Measurements from ENCODE around the gene AKAP9.
A peak's percentile ranks its signal among the peaks of the same experiment; 100 is the strongest.
"Not testable (repeated sequence)": the region's sequence is repeated elsewhere in the genome, so short reads cannot be mapped to it uniquely, and the experiment has no call there.

The AKAP9 gene

DNA sequence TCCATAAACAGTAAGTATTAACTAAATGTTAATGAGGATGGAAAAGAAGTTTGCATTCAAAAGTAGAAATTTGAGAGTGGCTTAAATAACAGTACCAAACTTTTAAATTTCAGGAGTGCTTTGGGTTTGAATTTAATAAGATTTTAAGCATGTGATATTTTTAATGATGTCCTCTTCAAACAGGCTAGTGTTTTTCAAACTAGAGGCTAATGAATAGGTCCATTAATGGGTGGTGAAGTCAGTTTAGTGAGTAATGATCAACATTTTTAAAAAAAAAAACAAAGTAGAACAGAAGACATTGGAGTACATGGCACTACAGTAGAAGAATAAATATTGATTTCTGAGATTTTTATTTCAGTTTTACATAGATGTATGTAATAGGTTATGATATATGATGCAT lies 72.9 kb downstream of the AKAP9 start:
- DNase-seq = no peak

DNA sequence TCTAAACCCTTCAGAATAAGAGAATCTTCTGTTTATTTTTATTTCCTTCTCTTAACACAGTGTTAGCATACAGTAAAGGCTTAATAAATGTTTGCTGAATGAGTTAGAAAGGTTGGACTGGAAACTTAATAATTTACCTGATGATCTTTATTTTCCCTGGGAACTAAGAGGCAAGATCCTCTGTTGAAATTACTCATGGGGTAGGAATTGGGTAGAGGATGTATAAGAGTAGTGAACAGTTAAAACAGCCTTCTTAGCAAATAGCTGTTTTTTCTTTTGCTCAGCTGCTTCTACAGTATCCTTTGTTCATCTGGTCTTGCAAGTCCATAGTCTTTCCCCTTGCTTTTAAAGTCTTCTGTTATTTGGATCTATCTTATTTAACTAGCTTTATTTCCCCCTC lies 80.0 kb downstream of the AKAP9 start:
- DNase-seq = no peak

DNA sequence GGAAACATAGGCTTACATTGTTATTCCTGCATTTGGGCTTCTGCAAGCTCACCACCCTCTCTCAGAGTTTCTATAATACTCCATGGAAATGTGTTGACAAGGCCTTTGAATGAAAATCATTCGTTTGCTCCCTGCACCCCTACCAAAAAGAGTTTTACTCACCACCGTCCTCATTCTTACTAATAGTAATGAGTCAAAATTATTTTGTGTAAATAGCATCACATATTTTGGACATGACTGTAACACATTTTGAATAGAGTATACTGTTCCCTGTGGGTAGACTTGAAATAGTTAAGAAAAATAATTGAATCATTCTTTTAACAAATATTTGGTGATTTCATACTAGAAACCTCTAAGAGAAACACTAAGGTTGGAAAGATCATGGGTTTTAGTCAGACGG lies 84.6 kb downstream of the AKAP9 start:
- no peak for DNase-seq

DNA sequence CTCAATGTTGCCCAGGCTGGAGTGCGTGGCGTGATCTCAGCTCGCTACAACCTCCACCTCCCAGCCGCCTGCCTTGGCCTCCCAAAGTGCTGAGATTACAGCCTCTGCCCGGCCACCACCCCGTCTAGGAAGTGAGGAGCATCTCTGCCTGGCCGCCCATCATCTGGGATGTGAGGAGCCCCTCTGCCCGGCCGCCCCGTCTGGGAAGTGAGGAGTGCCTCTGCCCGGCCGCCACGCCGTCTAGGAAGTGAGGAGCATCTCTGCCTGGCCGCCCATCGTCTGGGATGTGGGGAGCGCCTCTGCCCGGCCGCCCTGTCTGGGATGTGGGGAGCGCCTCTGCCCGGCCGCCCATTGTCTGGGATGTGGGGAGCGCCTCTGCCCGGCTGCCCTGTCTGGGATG lies 86.0 kb downstream of the AKAP9 start:
- not testable (repeated sequence) for DNase-seq

DNA sequence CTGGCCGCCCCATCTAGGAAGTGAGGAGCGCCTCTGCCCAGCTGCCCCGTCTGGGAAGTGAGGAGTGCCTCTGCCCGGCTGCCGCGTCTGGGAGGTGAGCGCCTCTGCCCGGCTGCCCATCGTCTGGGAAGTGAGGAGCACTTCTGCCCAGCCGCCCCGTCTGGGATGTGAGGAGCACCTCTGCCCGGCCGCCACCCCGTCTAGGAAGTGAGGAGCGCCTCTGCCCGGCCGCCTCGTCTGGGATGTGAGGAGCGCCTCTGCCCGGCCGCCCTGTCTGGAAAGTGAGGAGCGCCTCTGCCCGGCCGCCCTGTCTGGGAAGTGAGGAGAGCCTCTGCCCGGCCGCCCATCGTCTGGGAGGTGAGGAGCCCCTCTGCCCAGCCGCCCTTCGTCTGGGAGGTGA lies 86.5 kb downstream of the AKAP9 start:
- not testable (repeated sequence) for DNase-seq

DNA sequence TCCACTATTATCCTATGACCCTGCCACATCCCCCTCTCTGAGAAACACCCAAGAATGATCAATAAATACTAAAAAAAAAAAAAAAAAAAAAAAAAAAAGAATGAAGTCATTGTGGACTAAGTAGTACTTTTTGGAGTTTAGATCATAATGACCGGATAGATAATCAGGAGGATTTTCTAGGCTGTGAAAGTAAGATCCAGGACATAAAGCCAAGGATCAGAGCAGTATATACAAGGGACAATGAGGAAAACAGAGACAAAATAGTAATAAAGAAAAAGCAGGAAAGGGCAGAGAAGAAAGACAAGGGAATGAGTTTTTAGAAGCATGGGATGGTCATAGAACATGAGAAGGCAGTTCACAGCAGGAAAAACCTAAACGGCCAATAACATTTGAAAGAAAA lies 87.6 kb downstream of the AKAP9 start:
- DNase-seq = no peak

DNA sequence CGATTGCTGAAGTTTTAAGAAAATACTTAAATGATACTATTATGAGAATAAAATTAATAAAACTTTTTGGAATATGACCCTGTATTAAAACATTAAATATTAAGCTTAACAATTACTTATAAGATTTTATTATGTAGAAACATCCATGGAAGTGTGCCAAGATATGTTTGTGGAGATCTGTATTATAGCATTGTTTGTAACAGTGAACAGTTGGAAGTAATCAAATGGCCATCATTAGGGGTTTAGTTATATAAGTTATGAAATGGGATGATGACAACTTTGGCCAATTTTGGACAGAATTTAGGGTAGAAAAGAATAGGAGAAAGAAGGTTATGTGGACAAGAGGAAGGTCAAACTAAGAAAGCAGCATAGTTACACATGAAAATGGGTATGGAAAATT lies 88.0 kb downstream of the AKAP9 start:
- no peak for DNase-seq

DNA sequence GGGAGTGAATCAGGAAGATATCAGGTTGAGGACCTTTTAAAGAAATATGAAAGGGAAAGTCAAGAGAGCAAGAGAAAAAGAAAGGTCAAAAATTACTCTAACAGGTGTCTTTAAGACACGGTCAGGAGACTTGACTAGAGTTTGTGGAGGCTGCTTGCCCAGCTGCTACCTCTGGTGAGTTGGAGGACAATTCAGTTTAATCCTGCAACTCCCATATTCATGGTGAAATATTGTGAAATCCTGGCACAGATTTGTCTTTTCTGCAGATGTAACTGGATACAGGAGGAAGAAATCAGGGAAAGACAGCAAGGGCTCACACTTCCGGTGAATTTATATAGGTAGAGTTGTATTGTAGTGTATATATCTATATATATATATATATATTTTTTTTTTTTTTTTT lies 93.5 kb downstream of the AKAP9 start:
- no peak for DNase-seq

DNA sequence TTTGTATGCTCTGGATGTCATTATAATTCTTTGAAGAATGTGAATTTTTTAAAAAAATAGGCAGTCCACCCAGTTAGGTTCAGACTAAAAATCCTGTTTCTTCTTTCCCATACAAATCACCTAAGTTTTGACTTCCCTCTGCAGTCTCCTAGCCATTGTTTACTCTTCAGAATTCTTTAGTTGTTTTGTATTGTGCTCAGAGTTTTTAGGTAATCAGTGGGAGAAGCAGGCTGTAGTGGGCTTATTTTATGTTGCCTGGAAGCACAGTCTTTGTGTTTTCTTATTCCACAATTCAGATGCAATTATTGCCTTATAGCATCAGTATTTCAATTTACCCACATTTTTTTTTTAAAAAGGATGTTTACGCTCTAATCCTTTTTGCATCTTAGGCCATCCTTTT lies 94.9 kb downstream of the AKAP9 start:
- no peak for DNase-seq

DNA sequence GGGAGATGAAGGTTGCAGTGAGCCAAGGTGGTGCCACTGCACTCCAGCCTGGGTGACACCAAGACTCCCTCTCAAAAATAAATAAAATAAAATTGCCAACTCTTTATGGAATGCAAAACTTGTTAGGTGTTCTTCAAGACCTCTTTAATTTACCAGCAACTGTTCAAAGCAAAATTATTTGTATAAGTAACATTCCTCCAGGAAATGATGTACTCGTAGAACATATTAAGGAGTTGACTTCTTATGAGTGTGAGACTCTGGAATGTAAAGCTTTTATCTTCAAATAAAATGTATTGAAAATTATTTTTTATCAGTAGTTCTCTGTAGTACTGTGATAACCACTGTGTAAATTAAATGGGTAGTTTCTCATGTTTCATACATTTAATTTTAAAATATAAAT lies 99.2 kb downstream of the AKAP9 start:
- no peak for DNase-seq

DNA sequence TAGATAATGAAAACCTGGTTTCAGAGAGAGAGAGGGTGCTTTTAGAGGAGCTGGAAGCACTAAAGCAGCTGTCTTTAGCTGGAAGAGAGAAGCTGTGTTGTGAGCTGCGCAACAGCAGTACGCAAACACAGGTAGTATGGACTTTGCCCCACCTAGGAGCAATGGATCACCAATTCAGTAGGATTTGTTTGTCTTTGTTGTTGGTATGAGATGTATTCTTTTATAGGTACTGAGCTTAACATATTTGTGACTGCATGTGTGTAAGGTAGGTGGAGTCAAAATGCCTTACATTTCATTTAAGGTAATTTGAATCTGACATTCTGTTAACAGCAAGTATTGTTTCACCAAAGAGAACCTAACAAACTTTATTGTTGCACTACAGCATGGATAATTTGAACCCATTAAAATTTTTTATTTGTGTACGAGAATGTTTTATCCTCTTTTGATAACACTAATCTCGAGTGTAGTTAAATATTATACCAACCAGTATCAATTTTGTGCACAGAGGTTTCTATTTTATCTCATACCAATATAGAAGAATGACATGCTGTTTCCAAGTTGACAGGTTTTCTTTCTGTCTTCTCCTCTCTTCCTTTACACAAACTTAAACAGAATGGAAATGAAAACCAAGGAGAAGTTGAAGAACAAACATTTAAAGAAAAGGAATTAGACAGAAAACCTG lies 101.5 kb downstream of the AKAP9 start:
- no peak for DNase-seq

DNA sequence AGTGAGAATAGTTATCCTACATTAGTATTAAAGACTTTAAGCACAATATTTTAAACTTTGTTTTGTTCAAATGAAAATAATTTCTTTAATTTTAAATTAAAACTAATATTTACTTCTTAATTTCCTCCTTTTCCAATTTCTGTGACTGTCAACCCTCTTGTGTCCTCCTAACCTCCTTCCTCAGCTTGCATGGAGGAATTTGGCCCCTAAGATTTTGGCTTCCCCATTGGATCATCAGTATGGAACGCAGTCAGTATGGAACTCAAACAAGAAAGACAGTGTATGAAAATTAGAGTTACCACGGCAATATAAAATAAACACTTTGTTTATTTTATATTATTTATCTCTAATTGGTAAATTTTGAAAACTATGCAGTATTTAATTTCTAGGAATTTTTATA lies 102.4 kb downstream of the AKAP9 start:
- DNase-seq = no peak

DNA sequence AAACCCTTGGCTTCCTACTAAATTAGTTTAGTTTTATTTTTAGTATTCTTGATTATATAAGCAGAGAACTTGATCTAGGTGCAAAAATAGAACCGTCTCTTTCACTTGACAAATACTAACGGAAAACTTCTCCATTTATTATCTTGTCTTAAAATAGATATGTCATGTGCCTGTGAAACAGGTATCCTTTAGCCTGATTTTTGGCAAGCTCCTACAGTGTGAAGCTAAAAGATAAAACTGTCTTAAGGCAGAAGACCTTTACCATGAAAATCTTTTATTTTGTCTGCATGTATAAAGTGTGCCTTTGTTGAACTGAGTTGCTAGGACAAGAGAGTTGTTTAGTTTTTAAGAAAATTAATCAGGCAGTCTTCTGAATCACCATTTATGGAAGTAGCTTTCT lies 103.0 kb downstream of the AKAP9 start:
- DNase-seq = no peak

DNA sequence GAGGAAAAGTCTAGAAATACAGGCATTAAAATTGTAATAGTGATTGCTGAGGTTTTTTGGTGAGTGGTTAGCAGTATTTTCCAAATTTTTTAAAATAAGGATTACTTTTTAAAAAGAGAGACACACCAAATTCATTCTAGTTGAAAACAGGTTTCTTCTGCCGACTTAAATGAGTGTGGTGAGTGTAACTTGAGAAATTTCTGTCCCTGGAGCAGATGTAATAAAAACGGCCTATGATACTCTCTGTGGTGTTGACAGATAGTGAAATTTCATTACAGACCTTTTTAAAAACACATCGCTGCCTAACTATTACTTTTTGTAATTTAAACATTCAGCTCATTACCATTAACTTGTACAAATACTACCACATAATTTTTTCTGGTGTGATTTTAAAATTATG lies 103.5 kb downstream of the AKAP9 start:
- no peak for DNase-seq

DNA sequence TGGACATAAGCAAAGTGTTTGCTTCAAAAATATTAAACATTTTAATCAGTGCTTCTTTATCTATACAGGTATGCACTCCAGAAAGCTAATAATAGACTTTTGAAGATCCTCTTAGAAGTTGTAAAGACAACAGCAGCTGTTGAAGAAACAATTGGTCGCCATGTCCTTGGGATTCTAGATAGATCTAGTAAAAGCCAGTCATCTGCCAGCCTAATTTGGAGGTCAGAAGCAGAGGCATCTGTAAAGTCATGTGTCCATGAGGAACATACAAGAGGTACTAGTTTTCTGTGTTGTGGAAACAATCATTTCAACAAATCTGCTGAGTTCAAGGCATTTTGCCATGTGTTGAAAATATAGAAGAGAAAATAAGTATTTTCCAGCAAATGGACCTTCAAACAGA lies 104.3 kb downstream of the AKAP9 start:
- DNase-seq = no peak

DNA sequence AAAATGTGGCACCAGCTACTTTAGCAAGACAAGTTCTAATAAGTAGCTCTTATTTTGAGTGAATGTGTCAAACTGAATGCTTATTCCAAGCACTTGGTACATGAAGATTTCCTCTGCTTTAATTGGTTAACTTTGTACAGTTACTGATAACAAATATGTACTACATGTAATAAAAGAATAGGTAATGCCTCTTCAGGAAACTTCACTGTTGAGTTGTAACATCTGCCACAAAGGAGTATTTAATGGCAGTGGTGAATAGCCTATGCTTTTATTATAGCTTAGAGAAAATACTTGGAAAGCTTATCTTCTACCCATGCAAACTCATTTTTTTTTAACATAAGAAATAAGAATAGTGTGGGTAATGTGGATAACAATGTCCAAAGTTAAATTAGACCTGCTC lies 111.0 kb downstream of the AKAP9 start:
- no peak for DNase-seq

DNA sequence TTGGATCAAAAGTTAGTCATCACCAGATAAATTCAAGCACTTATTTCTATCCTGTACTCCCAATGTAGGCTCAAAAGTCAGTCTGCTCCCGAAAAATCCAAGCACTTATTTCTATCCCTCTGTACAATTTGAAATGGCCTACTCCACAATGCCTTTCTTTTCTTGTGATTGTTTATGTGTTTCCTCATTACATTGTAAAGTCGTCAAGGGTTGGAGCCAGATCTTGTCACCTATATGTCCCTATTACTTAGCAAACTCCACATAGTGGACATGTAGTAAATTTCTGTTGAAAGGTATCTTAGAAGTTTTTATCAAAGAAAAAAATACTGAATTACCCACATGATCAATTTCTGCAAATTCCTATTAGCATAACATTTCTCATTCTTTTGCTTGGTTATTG lies 111.5 kb downstream of the AKAP9 start:
- DNase-seq = no peak

DNA sequence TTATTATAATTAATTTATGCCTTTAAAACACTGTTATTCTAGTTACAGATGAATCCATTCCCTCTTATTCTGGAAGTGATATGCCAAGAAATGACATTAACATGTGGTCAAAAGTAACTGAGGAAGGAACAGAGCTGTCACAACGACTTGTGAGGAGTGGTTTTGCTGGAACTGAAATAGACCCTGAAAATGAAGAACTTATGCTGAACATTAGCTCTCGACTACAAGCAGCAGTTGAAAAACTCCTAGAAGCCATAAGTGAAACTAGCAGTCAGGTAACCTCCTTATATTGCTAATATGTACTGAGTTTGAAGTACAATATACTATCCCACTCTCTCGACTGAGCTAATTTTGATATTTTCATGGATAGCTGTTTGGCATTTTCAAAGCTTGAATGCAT lies 112.0 kb downstream of the AKAP9 start:
- peak in 3 of 4 experiments; percentile 17 to 56 (median 20) for DNase-seq

DNA sequence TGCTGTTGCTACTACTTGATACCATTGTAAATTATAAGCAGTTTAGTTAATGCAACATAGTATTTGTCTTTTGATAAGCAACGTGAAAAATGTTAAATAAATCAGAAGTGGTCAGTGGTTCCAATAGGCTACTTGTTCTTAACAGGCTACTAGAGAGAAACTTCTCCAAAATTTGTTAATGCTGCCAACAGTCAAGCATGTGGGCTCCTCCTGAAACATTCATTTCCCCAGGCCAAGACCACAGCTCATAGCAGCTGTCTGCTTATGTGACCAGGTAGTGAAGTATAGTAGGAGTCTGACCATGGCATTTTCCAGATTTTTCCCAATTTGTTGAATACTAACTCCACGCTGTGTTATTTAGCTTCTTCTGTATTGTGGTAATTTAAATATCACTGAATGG lies 112.7 kb downstream of the AKAP9 start:
- DNase-seq = peak in 2 of 4 experiments; percentile 27 to 56

DNA sequence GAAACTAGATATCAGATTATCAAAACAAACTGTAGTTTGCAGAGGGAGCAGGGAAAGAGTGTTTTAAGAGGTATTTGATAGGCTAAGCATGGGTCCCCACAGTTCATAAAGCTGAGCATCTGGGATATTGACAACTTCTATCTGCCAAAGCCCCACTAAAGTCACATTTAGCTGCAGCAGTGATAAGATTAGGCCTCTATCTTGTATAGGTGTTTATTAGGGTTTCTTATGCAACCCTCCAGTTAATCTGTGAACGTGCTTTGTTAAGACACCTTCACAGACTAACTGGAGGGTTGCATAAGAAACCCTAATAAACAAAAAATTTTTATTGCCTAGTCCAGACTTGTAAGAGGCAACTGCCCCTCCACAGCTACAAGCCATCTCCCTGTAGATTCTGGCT lies 115.6 kb downstream of the AKAP9 start:
- no peak for DNase-seq

DNA sequence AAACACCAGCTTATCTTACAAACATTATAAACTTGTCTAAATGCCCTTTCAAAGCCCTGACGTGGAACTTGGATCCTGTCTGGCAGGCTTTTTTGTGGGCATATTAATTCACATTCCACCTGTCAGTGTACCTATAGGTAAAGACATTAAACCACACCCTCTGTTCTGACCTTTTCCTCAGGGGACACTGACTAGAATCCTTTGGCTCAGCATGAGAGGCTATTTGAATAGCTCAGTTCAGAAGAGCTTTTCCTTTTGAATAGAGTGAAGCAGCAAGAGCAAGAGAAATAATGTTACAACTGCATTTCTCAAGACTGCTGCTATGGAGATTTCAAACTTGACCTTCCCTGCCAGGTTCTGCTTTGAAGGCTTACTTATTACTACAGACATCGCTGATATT lies 116.7 kb downstream of the AKAP9 start:
- peak in 3 of 4 experiments; percentile 10 to 42 (median 32) for DNase-seq

DNA sequence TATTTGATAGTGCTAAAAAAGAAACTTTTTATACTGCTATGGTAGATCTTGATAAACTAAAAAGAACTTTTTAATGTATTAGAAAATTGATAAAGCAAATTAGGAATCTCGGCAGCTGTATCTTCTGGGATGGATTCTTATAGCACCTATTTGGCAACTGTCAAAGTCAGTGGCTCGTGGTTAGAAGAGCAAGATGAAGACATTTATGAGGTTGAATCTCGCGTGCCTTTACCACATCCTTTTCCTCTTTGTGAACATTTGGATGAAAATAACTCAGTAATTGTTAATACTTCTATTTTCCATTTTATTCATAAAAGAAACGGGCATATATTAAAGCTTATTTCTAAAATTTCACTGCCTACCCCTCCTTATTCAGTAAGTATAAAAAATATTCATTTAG lies 117.4 kb downstream of the AKAP9 start:
- DNase-seq = peak; percentile 28 to 64 (median 40)

DNA sequence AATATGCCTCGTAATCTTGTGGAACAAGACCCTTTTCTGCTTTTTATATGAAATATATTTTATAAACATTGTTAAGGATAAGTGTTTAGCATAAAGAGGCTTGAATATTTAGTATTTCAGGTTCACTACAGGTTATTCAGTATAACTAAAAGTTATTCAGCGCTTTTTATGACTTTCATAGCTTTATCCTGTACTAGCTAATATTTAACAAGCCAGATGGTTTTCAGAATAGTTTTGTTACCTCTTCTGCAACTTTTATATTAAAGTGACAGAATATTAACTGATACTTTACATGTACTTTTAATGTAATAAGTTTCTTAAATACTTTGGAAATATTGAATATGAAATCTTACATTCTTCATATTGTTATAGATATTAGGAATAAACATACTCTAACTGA lies 118.2 kb downstream of the AKAP9 start:
- no peak for DNase-seq

DNA sequence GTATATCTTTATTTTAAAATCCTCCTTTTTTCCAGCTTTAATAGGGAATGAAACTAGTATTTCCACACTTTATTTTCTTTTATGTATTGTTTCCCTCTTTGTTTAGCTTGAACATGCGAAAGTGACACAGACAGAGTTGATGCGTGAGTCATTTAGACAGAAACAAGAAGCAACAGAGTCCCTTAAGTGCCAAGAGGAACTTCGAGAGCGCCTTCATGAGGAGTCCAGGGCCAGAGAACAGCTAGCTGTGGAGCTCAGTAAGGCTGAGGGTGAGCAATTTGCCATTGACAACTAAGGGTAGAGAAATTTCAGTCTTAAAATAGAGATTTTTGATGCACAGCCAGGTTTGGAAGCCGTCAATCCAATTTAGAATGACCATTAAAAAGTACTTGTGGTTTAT lies 120.5 kb downstream of the AKAP9 start:
- peak; percentile 76 to 90 (median 83) for DNase-seq

DNA sequence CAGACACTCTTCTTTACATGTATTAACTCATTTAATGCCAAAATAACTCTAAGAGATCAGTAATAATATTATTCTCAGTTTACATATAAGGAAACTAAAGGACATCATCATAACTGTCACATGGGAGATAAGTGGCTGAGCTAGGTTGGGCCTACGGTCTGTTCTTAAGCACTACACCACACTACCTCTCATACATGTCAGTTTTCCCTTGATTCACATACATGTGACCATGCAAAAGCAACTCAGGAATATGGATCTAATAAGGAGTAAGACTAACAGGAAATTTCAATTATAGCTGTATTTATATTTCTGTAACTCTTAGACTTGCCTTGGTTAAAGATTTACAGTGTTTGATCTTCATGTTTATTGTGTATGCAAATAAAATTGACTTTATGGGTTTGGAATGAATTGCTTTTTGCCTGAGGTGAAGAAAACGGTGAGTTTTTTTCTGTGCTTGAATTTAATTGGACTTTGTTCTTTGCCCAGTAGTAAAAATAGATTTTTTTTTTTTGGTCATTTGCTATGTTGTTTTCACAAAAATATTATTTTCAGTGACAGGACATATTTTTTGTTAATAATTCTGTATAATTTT lies 123.9 kb downstream of the AKAP9 start:
- no peak for DNase-seq
